NB4 (cell line): Measurements from ENCODE around the gene PSENEN.

Source experiments
- CTCF ChIP-seq: IDR thresholded peaks from one replicate; pipeline ENCODE4 v1.5.1; 2012; ENCODE audit warnings: low read depth, low read length
- POLR2A ChIP-seq: IDR thresholded peaks from 2 replicates; pipeline ENCODE4 v1.6.1; 2011; ENCODE audit warnings: mild to moderate bottlenecking; ENCODE audit not compliant: insufficient read length; ENCODE audit errors: extremely low read depth

GRCh38 chr19:35725216-35725861, 20.1 kb upstream of the PSENEN start:
- TF ChIP-seq CTCF: no peak
- no peak for TF ChIP-seq POLR2A
